Left colon (tissue), 2 donors: ENCODE results near the gene PDIA6. TPM values are rescaled to one million over a fixed set of nuclear protein-coding genes. Genes with fewer than 3 reads are reported as not detected.
"Not testable (repeated sequence)": the region's sequence is repeated elsewhere in the genome, so short reads cannot be mapped to it uniquely, and the experiment has no call there.

Experiments used
- ATAC-seq: fragments of 200-7000 bp; cut with Tn5 transposase; one replicate; pipeline ENCODE4 v1.9.1; 2020; ENCODE audit warnings: mild to moderate bottlenecking, moderate library complexity
- DNase-seq, 2 donors: peaks; one replicate each; pipeline ENCODE4 v3.0.0-alpha.2; 2020
- intact Hi-C, 2 donors: fragments of 100-400 bp; cut with DNase I in 1 of 2; cut with micrococcal nuclease in 1 of 2; formaldehyde crosslinking; loops; one replicate each; pipeline versions ENCODE4 v1.11.2 to v1.14.0; 2022; cut with DNase I, micrococcal nuclease
- total RNA-seq, 2 donors: library from RNA; stranded (reverse); fragmentation: NEBNext Ultra II Directional; extraction: Animal tissue kit (Norgen Biotek cat#: 25700); gene quantifications; one replicate each; pipeline ENCODE4 v1.2.1, GENCODE V29; 2021
- donor health status: DM: no; HTN: no; CAD: no.
- donor health status: DM: yes; HTN: yes; CAD: no.

PDIA6 gene
- total RNA-seq, 2 donors from 2014 or later, result 147 to 162 TPM

DNA sequence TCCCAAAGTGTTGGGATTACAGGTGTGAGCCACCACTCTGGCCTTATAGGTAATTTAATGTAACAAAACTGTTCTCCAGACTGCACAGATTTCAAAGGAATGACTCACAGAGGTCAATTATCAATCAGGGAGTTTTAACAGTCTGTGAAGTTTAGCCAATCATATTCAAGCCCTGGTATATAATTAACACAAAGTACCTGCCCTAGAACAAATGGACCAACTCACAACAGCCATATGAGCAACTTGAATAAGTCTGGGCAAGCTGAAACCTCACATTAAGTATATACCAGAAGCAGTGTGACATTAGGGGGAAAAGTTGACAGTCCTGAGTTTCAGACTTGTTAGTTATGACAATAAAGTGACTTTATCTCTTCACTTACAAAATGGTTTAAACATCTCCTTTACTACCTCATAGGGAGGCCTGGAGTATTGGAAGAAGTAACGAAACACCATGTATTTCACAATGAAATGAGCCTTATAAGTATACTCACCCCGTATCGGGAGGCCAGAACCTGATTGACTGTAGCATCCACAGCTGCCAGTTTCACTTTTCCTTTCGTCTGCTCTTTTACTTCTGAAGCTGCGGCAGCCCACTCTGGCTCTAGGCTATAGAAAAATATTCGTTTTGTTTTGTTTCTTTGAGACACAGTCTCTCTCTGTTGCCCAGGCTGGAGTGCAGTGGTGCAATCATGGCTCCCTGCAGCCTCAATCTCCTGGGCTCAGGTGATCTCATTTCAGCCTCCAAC, 22.2 kb downstream of the PDIA6 start:
- intact Hi-C loops, result no loop called here
- ATAC-seq, result peak; percentile 82
- no peak for DNase-seq

DNA sequence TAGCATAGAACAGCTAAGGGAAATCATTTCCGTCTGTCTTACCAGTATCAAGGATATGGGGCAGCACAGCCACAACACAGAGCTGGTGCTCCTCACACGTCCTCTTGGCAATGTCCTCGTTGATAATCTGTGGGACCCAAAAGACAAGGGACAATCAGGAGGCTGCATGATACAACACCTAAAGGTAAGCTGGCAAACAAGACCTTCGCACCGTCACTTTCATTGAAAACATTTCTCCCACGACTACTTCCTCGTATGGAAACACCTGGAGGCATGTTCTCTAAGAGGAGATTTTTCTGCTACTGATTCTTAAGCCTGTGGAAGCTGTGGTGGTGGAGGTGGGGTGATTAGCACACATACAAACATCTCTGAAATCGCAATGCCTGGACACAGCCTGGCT, 23.7 kb downstream of the PDIA6 start:
- DNase-seq, result peak in 1 of 2 donors; percentile 24

DNA sequence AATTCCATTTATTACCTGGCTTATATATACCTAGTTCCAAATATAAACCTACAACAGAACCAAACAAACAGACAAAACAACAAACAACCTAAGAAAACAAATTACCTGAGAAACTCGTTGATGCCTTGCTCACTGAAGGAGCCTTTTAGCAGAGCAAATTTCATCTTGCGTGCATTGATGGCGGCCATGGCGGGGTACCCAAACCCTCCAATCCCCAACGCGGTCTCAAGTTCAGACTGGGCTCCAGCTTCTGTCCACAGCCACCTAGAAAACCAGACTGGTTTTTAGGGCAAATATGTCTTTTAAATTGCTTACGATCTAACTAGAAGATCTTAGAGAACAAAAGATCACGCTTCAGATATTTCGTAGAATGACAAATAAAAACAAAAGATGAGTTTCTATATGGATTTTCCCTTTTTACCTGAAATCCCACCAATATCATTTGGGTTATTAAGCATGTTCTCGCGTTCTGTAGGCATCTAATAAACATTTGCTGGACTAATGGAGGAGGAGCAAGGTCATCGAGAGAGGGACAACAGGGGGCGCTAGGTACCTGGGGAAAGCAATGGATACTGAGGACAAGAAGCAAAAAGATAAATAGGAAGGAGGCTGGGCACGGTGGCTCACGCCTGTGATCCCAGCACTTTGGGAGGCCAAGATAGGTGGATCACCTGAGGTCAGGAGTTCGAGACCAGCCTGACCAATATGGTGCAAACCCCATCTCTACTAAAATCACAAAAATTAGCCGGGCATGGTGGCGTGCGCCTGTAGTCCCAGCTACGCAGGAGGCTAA, 25.2 kb downstream of the PDIA6 start:
- ATAC-seq, result no peak
- DNase-seq, result peak in 1 of 2 donors; percentile 64
- intact Hi-C loops, result no loop called here

More for the DNA sequence above, 23.7 kb downstream of the PDIA6 start:
- intact Hi-C loops, result no loop called here
- ATAC-seq, result peak; percentile 81

DNA sequence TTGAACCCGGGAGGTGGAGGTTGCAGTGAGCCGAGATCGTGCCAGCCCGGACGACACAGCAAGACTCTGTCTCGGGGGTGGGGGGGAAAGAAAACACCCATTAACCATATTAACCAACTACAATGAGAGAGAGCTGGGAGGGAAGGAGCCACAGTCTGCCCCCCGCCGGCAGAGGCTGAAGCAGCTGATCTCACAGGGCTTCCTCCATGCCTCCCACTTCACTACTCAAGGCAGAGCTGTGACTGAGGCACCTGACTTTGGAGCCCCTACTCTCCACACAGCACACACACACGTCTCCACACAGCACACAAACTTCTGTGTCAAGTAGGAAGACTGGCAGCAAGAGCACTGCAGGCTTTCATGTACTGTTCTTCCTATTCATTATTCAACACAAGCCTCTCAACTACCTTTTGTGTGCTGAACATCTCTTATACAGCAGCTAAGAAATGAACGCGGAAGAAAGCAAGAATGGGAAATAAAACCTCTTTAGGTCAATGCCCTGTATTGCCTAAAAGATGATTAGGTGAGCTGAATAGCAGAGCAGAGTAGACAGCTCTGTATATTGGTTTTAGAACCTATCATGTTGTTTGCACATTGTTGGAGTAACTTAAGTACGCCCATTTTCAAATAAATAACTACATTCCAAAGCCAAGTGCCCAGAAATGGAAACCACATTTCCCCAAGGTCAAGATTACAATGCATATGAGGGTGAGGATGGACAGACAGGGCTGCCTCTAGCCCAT, 26.2 kb downstream of the PDIA6 start:
- DNase-seq (no peak), ATAC-seq (no peak)
- intact Hi-C loops, result no loop called here

DNA sequence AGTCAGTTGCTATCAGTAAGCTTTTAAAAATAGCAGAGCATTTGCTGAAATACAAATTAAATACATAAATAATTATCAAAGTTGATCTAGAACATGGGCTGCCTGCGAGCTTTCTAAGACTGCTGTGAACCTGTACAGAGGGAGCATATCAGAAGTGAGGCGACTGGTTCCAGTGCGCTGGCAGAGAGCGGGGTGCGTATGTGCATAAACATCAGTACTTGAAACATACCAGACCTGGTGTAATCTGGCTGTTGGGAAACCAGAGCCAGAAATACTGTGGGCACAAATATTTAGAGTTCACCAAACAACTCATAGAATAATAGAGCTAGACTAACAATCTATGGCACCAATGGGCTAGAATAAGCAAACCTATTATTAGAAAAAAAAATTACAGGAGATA, 27.3 kb downstream of the PDIA6 start:
- no peak for ATAC-seq
- intact Hi-C loops, result no loop called here
- DNase-seq, result no peak

DNA sequence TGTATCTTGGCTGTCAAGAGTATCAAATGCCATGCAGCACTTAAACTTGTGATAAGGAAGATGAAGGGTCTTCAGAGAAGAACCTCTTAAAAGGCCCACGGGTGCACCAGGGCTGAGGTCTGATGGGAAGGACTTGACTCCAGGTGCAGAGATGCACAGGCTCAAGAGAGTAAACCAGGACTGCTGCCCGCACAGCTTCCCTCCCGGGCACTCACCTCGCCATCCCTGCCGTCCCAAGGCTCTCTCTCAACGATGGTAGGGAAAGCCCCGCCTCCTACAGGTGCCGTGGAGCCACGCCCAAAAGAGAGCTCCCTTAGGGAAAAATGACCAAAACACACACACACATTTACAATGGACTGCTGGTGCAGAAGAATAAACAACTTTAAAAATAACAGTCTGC, 27.9 kb downstream of the PDIA6 start:
- intact Hi-C loops, result no loop called here
- no peak for ATAC-seq
- no peak for DNase-seq

DNA sequence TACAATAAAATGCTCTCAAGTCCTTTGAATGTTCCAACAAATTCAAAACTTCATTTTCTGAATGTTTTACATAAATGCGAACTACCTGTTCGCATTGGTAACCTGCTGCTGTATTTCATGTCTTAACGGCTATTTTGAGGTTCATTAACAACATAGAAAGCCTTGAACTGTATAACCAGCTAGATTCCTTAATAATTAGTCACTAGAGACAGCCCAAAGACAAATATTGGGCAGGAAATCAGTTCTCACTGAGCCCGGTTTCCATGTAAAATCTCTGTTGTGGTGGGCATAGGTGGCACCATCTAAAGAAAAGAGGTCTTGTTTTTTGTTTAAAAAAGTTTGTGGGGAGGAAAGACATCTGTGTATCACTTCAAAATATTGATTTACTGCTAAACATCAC, 29.2 kb downstream of the PDIA6 start:
- no peak for ATAC-seq
- intact Hi-C loops, result no loop called here
- no peak for DNase-seq

GRCh38 chr2:10781746-10782145, 30.8 kb downstream of the PDIA6 start:
- DNase-seq (no peak), ATAC-seq (no peak)
- intact Hi-C loops, result no loop called here

DNA sequence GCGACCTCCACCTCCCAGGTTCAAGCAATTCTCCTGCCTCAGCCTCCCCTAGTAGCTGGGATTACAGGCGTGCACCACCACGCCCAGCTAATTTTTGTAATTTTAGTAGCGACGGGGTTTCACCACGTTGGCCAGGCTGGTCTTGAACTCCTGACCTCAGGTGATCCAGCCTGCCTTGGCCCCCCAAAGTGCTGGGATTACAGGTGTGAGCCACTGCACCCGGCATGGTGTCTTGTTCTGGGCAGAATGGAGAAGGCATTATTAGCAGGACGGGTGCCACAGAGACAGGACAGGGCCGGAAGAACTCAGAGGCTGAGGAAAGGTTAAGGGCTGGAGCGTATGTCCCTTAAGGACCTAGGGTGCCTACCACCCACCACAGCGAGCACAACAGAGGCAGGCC, 31.8 kb downstream of the PDIA6 start:
- DNase-seq, ATAC-seq, intact Hi-C loops: not testable (repeated sequence)

- DNase-seq (no peak), ATAC-seq (no peak)
- intact Hi-C loops, result no loop called here
These were observed 32.1 kb downstream of the PDIA6 start for GRCh38 chr2:10780491-10780820.

DNA sequence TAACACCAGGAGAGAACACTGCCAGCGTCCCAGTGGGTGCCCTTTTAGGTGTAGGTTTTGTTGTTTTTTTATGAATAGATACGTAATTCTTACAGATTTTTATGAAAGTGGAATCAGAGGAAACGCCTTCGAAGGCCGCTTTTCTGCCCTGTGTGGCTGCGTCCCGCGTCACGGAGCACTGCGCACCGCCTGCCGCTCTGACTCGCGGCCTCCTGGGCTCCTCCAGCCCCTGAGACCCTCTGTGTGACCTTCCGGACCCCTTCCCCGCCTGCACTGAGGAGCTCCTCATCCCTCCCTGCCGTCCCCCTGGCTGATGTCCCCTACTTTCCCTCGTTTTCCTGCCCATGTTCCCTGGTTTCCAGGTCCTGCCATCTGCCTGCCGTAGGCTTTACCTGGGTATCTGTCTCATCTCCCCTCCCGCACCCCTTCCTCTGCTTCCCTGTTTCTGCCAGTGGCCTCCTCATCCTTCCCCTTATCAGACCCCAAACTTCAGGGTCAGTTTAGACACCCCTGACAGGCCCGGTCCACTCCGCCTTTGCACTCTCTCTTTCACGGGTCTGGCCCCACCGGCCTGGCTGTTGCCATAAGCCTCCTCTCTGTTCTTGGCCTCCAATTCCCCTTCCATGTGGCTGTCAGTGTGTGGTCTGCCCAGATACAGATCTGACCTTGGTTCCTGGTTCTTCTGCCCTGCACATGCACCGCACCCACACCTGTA, 32.7 kb downstream of the PDIA6 start:
- no peak for ATAC-seq
- intact Hi-C loops, result no loop called here
- no peak for DNase-seq

DNA sequence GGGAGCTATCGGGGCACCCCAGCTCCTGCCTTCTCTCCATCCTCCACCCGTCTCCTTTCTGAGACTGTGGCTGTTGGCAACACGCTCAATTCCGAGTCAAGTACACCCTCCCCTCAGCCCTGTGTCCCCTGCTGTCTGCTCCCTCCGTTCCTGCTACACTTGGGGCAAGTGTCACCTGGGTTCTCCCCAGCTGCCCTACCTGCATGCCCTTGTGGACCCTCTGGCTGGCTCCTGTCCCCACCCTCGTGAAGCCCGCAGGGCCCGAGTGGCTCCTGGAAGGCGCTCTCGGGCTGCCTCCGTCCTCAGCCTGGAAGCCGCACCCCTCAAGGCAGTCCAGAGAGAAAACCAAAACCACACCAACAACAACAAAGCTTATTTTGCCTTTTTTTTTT, 33.9 kb downstream of the PDIA6 start:
- ATAC-seq (no peak), DNase-seq (no peak)
- intact Hi-C loops, result no loop called here

- intact Hi-C loops, result no loop called here
- DNase-seq (no peak), ATAC-seq (peak; percentile 15)
These were observed 34.5 kb downstream of the PDIA6 start for GRCh38 chr2:10777842-10778723.

DNA sequence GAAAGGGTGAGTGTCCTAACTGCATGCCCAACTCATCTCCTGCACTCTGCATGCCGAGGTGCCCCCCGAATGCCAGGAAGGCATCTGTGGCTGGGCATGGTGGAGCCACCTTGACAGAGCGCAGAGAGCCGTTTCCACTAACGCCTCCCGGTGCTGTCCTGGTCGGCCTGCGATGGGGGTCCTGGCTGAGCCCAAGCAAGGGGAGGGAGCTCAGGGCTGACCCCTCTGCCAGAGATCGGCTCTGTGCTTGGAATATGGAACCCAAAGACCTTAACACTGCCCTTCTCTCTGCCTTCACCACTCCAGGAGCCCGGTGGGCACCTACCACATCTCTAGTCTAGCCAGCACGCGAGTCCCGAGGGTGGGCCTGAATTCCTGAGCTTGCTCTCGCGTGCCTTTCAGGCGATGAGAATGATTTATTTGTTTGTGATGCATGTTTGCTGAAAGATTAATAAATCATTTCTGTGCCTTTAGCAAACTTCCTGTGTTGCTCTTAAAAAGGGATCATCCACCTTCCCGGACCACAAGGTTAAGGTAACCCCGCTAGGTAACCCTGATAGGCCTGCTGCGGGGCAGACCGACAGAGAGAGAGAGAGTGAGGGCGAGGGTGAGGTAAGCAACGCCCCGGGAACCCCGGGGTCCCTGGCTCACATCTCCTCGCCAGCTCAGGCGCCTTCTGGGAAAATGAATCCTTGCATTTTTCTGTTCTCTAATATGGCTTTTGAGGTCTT, 35.3 kb downstream of the PDIA6 start:
- no peak for ATAC-seq
- no peak for DNase-seq
- intact Hi-C loops, result no loop called here

DNA sequence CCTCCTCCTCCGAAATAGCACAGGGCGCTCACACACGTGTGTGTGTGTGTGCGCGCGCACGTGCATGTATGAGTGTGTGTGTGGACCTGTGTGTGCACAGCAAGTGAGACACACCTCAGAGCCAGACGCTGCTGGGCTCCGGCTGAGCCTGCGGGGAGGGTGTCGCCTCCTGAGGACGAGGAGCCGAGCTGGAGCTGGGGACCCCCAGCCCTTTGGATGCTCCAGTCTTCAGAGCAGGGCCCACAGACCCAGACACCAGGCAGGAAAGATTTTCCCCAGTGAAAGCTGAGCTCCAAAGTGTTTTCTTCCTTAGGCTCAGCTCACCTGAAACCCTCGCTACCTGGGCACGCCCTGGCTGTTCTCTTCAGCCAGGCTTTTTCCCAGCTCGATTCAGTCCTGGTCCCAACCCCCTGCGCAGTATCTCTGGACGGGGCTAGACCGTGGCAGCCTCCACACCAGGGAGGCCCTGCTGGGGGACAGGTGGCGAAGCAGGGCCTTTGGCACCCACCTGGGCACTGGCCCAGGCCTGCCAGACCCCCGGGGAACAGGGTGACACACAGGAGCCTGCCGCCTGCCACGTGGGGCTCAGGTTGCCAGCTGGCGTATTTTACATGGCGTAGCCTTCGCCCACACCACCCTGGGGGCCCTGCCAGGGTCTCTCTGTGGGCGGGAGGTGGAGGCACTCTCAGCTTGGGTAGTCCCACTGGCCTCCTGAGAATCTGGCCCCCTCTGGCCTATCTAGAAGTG, 36.2 kb downstream of the PDIA6 start:
- ATAC-seq (peak; percentile 4), DNase-seq (no peak)
- intact Hi-C loops, result no loop called here

- intact Hi-C loops, result no loop called here
- no peak for DNase-seq
- ATAC-seq, result no peak
These were observed 36.8 kb downstream of the PDIA6 start for GRCh38 chr2:10775831-10776230.
